ENCODE data around the gene ZNF487. TPM values are rescaled to one million over a fixed set of nuclear protein-coding genes. Genes with fewer than 3 reads are reported as not detected.
"Not testable (repeated sequence)": the region's sequence is repeated elsewhere in the genome, so short reads cannot be mapped to it uniquely, and the experiment has no call there.

The ZNF487 gene
- total RNA-seq, 2 experiments from 2014 or later = 3.5 to 6.5 TPM

DNA sequence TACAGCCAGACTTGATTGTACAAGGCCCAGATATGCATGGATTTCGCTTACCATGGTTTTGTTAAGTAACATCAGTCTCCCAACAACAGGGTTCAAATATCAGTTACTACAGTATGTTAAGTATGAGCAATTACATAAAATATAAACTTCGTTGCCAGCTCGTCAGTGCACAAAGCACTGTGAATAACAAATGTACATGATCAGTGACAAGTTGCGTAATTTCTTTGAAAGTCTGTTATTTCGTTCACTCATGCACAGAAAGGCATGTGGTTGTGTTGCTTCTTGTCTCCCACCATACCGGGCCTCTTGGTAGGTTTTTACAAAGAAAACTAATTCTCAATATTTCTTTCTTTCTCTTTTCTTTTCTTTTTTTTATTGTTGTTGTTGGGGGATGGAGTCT, 12.5 kb upstream of the ZNF487 start:
- Histone ChIP-seq H3K79me2 (ENCODE audit: insufficient read depth, low read depth, low read length) (no peaks in the 10 kb centered on the region), H2AFZ (ENCODE audit: low read length) (no peak overlapping the region), H3K9me3 (ENCODE audit: low read length) (no peaks in the 10 kb centered on the region), H3K27ac (ENCODE audit: low read depth, low read length, poor library complexity, severe bottlenecking) (no peak overlapping the region), H3K4me2 (ENCODE audit: low read length) (no peak overlapping the region), H3K4me3 (ENCODE audit: low read depth, low read length, poor library complexity, severe bottlenecking) (no peak overlapping the region), H3K4me1 (ENCODE audit: insufficient read depth, low read length, poor library complexity, severe bottlenecking) (peaks cover 33% of the 10 kb centered on the region), H3K9me2 (ENCODE audit: insufficient read depth, low read length) (no peaks in the 10 kb centered on the region), H4K20me1 (ENCODE audit: insufficient read depth, low read length) (no peaks in the 10 kb centered on the region), H3K36me3 (ENCODE audit: insufficient read depth, low read length) (no peaks in the 10 kb centered on the region)
- intact Hi-C loops (cut with micrococcal nuclease; ENCODE audit: unreplicated experiment) = no loop called here
- DNase-seq (ENCODE audit: low spot score) = no peak
- POLR2A ChIA-PET = interaction anchor here (0.6 to 0.9 kb wide), 2 partner anchors 13 to 17 kb away, joined by 3 read pairs; no protein-coding TSS in a partner anchor
- CTCF ChIA-PET (ENCODE audit: unreplicated experiment) = no interaction called here
- TF ChIP-seq EZH2phosphoT487 (IDR thresholded peaks at IDR 0.05; ENCODE audit: borderline replicate concordance, low read depth, low read length) = no peak
- TF ChIP-seq, protein P1, sequence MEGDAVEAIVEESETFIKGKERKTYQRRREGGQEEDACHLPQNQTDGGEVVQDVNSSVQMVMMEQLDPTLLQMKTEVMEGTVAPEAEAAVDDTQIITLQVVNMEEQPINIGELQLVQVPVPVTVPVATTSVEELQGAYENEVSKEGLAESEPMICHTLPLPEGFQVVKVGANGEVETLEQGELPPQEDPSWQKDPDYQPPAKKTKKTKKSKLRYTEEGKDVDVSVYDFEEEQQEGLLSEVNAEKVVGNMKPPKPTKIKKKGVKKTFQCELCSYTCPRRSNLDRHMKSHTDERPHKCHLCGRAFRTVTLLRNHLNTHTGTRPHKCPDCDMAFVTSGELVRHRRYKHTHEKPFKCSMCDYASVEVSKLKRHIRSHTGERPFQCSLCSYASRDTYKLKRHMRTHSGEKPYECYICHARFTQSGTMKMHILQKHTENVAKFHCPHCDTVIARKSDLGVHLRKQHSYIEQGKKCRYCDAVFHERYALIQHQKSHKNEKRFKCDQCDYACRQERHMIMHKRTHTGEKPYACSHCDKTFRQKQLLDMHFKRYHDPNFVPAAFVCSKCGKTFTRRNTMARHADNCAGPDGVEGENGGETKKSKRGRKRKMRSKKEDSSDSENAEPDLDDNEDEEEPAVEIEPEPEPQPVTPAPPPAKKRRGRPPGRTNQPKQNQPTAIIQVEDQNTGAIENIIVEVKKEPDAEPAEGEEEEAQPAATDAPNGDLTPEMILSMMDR (conservative IDR thresholded peaks at IDR 0.05; ENCODE audit: low read length) = no peak
- no TSS peak for BruUV-seq (replicated peaks)

DNA sequence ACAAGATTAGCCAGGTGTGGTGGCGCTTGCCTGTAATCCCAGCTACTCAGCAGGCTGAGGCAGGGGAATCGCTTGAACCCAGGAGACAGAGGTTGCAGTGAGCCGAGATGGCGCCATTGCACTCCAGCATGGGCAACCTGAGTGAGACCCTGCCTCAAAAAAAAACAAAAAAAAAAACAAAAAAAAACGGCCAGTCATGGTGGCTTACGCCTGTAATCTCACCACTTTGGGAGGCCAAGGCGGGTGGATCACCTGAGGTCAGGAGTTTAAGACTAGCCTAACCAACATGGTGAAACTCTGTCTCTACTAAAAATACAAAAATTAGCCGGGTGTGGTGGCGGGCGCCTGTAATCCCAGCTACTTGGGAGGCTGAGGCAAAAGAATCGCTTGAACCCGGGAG, 10.4 kb upstream of the ZNF487 start:
- H3K4me2 ChIP-seq (ENCODE audit: low read length); H3K79me2 ChIP-seq (ENCODE audit: insufficient read depth, low read depth, low read length); H2AFZ ChIP-seq (ENCODE audit: low read length); H3K9me2 ChIP-seq (ENCODE audit: insufficient read depth, low read length); H3K4me3 ChIP-seq (ENCODE audit: low read depth, low read length, poor library complexity, severe bottlenecking); H4K20me1 ChIP-seq (ENCODE audit: insufficient read depth, low read length); intact Hi-C loops (cut with micrococcal nuclease; ENCODE audit: unreplicated experiment); H3K9me3 ChIP-seq (ENCODE audit: low read length); H3K27ac ChIP-seq (ENCODE audit: low read depth, low read length, poor library complexity, severe bottlenecking); H3K36me3 ChIP-seq (ENCODE audit: insufficient read depth, low read length); CTCF ChIA-PET (ENCODE audit: unreplicated experiment); BruUV-seq (replicated peaks); DNase-seq (ENCODE audit: low spot score): not testable (repeated sequence)
- H3K4me1 ChIP-seq (ENCODE audit: insufficient read depth, low read length, poor library complexity, severe bottlenecking) = peaks cover 13% of the 10 kb centered on the region
- POLR2A ChIA-PET = interaction anchor here (2.8 kb wide), 1 partner anchor 10 kb away, joined by 9 read pairs; the partner anchor contains the start of gene ZNF487

DNA sequence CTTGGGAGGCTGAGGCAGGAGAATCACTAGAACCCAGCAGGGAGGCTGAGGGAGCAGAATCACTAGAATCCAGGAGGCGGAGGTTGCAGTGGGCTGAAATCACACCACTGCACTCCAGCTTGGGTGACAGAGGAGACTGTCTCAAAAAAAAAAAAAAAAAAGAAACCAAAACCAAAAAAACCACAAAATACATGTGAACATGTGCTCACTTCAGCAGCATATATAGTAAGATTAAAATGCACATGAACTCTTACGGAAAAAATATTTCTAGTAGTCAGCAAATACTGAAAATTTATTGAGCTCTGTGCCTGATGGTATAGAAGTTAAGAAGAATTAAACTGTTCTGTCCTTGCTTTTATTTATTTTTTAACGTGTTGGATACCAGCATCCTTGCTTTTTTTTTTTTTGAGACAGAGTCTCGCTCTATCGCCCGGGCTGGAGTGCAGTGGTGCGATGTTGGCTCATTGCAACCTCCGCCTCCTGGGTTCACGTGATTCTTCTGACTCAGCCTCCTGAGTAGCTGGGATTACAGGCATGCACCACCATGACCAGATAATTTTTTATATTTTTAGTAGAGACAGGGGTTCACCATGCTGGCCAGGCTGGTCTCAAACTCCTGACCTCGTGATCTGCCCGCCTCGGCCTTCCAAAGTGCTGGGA, 9.6 kb upstream of the ZNF487 start:
- no TSS peak for BruUV-seq (replicated peaks)
- H2AFZ ChIP-seq (ENCODE audit: low read length) = no peak overlapping the region
- H3K36me3 ChIP-seq (ENCODE audit: insufficient read depth, low read length) = no peaks in the 10 kb centered on the region
- H3K4me3 ChIP-seq (ENCODE audit: low read depth, low read length, poor library complexity, severe bottlenecking) = no peak overlapping the region
- intact Hi-C loops (cut with micrococcal nuclease; ENCODE audit: unreplicated experiment) = no loop called here
- no peaks in the 10 kb centered on the region for H3K79me2 ChIP-seq (ENCODE audit: insufficient read depth, low read depth, low read length)
- DNase-seq (ENCODE audit: low spot score) = no peak
- peaks cover 10% of the 10 kb centered on the region for H3K4me1 ChIP-seq (ENCODE audit: insufficient read depth, low read length, poor library complexity, severe bottlenecking)
- H3K9me3 ChIP-seq (ENCODE audit: low read length) = no peaks in the 10 kb centered on the region
- POLR2A ChIA-PET = interaction anchor here (0.5 to 2.8 kb wide), 8 partner anchors 9 to 583 kb away, joined by 3 to 9 read pairs (median 4); partner anchors contain the start of gene ZNF487
- H3K4me2 ChIP-seq (ENCODE audit: low read length) = peak overlapping the region; percentile 14; the same call in 1 of the 2 replicates
- no peaks in the 10 kb centered on the region for H4K20me1 ChIP-seq (ENCODE audit: insufficient read depth, low read length)
- TF ChIP-seq, protein P1 (conservative IDR thresholded peaks at IDR 0.05; ENCODE audit: low read length) = no peak
- no peak overlapping the region for H3K27ac ChIP-seq (ENCODE audit: low read depth, low read length, poor library complexity, severe bottlenecking)
- H3K9me2 ChIP-seq (ENCODE audit: insufficient read depth, low read length) = no peaks in the 10 kb centered on the region
- CTCF ChIA-PET (ENCODE audit: unreplicated experiment) = no interaction called here
